ENCODE data around the gene ASB2.

ASB2 gene

DNA sequence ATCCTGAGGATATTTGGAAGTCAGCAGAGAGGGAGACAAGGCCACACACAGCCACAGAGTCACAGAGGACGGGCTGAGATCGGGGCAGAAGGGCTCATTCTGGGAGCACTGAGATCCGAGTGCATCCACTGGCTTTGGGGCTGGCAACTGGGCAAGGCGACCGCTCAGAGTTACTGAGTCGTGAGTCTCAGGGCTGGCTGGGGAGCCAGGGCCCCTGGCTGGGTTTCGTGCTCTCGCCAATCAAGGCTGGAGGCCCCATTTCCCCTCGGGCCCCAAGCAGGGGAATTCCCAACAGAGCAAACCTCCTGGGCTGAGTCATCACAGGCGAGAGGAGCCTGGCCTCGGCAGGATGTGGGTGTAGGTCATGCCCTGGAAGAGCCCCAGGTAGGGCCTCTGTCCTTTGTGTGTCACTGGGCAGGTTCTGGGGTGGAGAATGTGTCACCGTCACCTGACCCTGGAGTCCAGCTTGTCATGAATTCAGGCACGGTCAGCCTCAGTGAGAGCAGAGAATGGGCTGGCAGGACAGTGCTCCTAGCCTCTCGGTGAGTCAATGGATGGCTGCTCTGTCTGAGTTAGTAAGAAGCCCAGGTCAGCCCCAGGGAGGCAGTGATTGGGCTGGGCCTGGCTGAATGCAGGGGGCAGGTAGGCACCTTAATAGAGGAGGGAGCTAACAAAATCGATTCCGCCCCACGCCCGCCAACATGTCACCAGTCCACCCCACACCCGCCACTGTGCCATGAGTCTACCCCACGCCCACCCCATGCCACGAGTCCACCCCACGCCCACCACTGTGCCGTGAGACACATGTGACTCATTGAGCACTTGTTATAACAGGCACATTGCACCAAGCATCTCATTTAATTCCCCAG lies 16.9 kb downstream of the ASB2 start (continued):
- TF ChIP-seq ZNF488 (tag by site-specific recombination; IDR thresholded peaks at IDR 0.05) (no peak), ZEB2 (tag by site-specific recombination; IDR thresholded peaks at IDR 0.05) (no peak; the same call in 1 of the 2 replicates), SP7 (tag by site-specific recombination; IDR thresholded peaks at IDR 0.05) (peak; percentile 68; the same call in 1 of the 2 replicates), SALL2 (tag by site-specific recombination; IDR thresholded peaks at IDR 0.05; ENCODE audit: borderline replicate concordance) (no peak), ZBTB17 (tag by site-specific recombination; IDR thresholded peaks at IDR 0.05) (peak; percentile 30; the same call in 1 of the 2 replicates), ZNF350 (tag by site-specific recombination; IDR thresholded peaks at IDR 0.05) (no peak), MZF1 (tag by site-specific recombination; IDR thresholded peaks at IDR 0.05; ENCODE audit: borderline replicate concordance) (no peak), PRDM4 (tag by site-specific recombination; IDR thresholded peaks at IDR 0.05) (no peak), ZNF473 (tag by site-specific recombination; IDR thresholded peaks at IDR 0.05) (no peak), ZNF354C (tag by site-specific recombination; IDR thresholded peaks at IDR 0.05; ENCODE audit: borderline replicate concordance, low read depth) (no peak), ZNF629 (tag by site-specific recombination; IDR thresholded peaks at IDR 0.05) (peak; percentile 47; the same call in 1 of the 2 replicates), ZNF132 (tag by site-specific recombination; IDR thresholded peaks at IDR 0.05; ENCODE audit: borderline replicate concordance) (no peak), ZNF146 (tag by site-specific recombination; IDR thresholded peaks at IDR 0.05) (no peak), EGR2 (tag by site-specific recombination; IDR thresholded peaks at IDR 0.05; ENCODE audit: low read depth) (peak; percentile 93), ZNF24 (tag by site-specific recombination; IDR thresholded peaks at IDR 0.05) (no peak), KLF16 (tag by site-specific recombination; IDR thresholded peaks at IDR 0.05) (no peak), ZNF660 (tag by site-specific recombination; IDR thresholded peaks at IDR 0.05) (peak; percentile 37; the same call in 1 of the 2 replicates), ZNF785 (tag by site-specific recombination; IDR thresholded peaks at IDR 0.05) (no peak), ZNF416 (tag by site-specific recombination; IDR thresholded peaks at IDR 0.05) (no peak), ZNF157 (tag by site-specific recombination; IDR thresholded peaks at IDR 0.05) (no peak), ZNF362 (tag by site-specific recombination; IDR thresholded peaks at IDR 0.05) (no peak), ZNF777 (tag by site-specific recombination; IDR thresholded peaks at IDR 0.05; ENCODE audit: borderline replicate concordance) (no peak), ZNF548 (tag by site-specific recombination; IDR thresholded peaks at IDR 0.05) (no peak), HOXD13 (CRISPR knock-in tag; IDR thresholded peaks at IDR 0.05; ENCODE audit: borderline replicate concordance) (no peak), ZBTB20 (tag by site-specific recombination; IDR thresholded peaks at IDR 0.05) (peak; percentile 64), ZBTB7A (tag by site-specific recombination; IDR thresholded peaks at IDR 0.05; ENCODE audit: low read depth) (no peak), GLIS2 (tag by site-specific recombination; IDR thresholded peaks at IDR 0.05) (peak; percentile 75), ZSCAN30 (tag by site-specific recombination; IDR thresholded peaks at IDR 0.05) (no peak), GLI2 (tag by site-specific recombination; IDR thresholded peaks at IDR 0.05; ENCODE audit: borderline replicate concordance, low read depth) (no peak)
- TF ChIP-seq, protein P1, sequence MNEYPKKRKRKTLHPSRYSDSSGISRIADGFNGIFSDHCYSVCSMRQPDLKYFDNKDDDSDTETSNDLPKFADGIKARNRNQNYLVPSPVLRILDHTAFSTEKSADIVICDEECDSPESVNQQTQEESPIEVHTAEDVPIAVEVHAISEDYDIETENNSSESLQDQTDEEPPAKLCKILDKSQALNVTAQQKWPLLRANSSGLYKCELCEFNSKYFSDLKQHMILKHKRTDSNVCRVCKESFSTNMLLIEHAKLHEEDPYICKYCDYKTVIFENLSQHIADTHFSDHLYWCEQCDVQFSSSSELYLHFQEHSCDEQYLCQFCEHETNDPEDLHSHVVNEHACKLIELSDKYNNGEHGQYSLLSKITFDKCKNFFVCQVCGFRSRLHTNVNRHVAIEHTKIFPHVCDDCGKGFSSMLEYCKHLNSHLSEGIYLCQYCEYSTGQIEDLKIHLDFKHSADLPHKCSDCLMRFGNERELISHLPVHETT (tag by site-specific recombination; IDR thresholded peaks at IDR 0.05), result no peak
- TF ChIP-seq, protein P2, sequence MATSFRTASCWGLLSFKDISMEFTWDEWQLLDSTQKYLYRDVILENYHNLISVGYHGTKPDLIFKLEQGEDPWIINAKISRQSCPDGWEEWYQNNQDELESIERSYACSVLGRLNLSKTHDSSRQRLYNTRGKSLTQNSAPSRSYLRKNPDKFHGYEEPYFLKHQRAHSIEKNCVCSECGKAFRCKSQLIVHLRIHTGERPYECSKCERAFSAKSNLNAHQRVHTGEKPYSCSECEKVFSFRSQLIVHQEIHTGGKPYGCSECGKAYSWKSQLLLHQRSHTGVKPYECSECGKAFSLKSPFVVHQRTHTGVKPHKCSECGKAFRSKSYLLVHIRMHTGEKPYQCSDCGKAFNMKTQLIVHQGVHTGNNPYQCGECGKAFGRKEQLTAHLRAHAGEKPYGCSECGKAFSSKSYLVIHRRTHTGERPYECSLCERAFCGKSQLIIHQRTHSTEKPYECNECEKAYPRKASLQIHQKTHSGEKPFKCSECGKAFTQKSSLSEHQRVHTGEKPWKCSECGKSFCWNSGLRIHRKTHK (tag by site-specific recombination; IDR thresholded peaks at IDR 0.05), result no peak
- TF ChIP-seq, protein P3, sequence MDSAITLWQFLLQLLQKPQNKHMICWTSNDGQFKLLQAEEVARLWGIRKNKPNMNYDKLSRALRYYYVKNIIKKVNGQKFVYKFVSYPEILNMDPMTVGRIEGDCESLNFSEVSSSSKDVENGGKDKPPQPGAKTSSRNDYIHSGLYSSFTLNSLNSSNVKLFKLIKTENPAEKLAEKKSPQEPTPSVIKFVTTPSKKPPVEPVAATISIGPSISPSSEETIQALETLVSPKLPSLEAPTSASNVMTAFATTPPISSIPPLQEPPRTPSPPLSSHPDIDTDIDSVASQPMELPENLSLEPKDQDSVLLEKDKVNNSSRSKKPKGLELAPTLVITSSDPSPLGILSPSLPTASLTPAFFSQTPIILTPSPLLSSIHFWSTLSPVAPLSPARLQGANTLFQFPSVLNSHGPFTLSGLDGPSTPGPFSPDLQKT (IDR thresholded peaks at IDR 0.05; ENCODE audit: borderline replicate concordance, low read depth, low read length), result no peak

Data from HEK293 (cell line).